Glutamatergic neuron (in vitro differentiated cells): ENCODE measurements around the gene ZNF324. TPM values are rescaled to one million over a fixed set of nuclear protein-coding genes. Genes with fewer than 3 reads are reported as not detected.
"Not testable (repeated sequence)": the region's sequence is repeated elsewhere in the genome, so short reads cannot be mapped to it uniquely, and the experiment has no call there.

Experiments used
- DNase-seq: peaks from one replicate; pipeline ENCODE4 v3.0.0; 2022
- H3K27ac Mint-ChIP-seq: one replicate; pipeline ENCODE4 v1.8.0; 2020; ENCODE audit warnings: mild to moderate bottlenecking, mixed read lengths, inconsistent platforms; ENCODE audit not compliant: unreplicated experiment
- H3K27me3 Mint-ChIP-seq: one replicate; pipeline ENCODE4 v1.8.0; 2020; ENCODE audit warnings: mild to moderate bottlenecking, moderate library complexity, mixed read lengths, inconsistent platforms; ENCODE audit not compliant: unreplicated experiment
- H3K36me3 Mint-ChIP-seq: one replicate; pipeline ENCODE4 v1.8.0; 2020; ENCODE audit warnings: mild to moderate bottlenecking, mixed read lengths, inconsistent platforms; ENCODE audit not compliant: unreplicated experiment
- H3K4me1 Mint-ChIP-seq: one replicate; pipeline ENCODE4 v1.8.0; 2020; ENCODE audit warnings: mild to moderate bottlenecking, low read depth, mixed read lengths, inconsistent platforms; ENCODE audit not compliant: unreplicated experiment
- H3K4me3 Mint-ChIP-seq: one replicate; pipeline ENCODE4 v1.8.0; 2020; ENCODE audit warnings: mild to moderate bottlenecking, mixed read lengths, inconsistent platforms; ENCODE audit not compliant: unreplicated experiment
- H3K9me3 Mint-ChIP-seq: one replicate; pipeline ENCODE4 v1.8.0; 2020; ENCODE audit warnings: mild to moderate bottlenecking, moderate library complexity, mixed read lengths, inconsistent platforms; ENCODE audit not compliant: unreplicated experiment
- total RNA-seq: library from RNA; stranded (reverse); fragmentation: NEBNext Ultra II Directional; extraction: Animal tissue kit (Norgen Biotek cat#: 25700); gene quantifications from one replicate; pipeline ENCODE4 v1.2.1, GENCODE V29; 2021; ENCODE audit not compliant: unreplicated experiment
- TF ChIP-seq, protein P1 (sequence below): fragments of 200-600 bp; sonication (generic); IDR thresholded peaks from one replicate; pipeline ENCODE4 v1.5.0; 2021; ENCODE audit not compliant: partially characterized antibody, unreplicated experiment

Gene ZNF324
- total RNA-seq, 1 donor from 2014 or later: 15.8 TPM

DNA sequence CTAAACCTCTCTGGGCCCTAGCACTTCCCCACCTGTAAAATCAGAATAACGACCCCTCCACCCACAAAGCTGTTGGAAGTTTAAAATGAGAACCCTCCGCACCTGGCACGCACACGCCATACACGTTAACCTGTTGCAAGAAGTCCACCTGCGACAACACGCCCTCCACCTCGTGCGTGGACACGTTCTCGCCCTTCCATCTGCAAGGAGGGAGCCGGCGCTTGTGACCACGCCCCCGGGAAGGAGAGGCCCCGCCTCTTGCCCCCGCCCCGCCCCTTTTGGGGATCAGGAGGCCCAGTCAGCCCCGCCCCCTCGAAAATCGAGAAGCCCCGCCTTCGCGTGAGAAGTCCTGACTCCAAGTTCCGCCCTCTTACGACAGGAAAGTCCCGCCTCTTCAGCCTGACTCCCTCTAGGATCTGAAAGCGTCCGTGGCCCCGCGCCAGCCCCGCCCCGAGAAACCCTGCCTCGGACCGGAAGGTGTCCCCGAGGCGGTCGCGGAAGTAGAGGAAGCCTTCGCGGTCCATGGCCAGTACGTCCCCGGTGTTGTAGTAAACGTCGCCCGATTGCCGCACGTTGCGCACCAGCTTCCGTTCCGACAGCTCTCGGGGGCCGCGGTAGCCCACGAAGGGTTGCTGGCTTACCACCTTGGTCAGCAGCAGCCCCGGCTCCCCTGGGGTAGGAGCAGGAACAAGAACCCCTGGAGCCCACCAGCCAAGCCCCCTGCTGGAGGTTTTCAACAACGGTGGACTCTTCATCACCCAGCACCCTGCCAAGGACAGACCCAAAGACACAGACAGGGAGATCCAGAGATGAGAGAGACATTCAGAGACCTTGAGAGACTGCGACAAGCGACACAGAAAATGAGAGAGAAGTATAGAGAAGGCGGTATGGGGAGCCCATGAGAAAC, 32.4 kb downstream of the ZNF324 start:
- peak; percentile 99 for DNase-seq

DNA sequence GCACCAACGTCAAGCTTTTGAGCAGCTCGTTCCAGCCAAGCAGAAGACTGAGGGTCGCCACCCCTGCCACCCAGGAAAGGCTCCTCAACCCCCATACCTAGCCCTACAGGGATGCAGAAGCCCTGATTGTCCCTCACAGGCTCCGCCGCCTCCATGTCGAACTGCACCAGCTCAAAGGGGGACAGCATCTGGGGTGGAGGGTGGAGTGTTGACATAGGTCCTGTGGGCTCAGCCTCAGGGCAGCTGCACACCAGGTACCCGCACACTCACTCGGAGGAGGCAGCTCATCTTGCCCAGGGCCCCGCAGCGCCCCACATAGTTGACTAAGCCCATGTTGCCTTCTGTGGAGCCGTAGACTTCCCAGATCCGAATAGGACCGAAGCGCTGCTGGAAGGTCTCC, 33.4 kb downstream of the ZNF324 start:
- Mint-ChIP-seq H3K4me1 (peaks cover 6% of the 10 kb centered on the region), H3K4me3 (peak overlapping the region; percentile 96), H3K27ac (peak overlapping the region; percentile 90), H3K9me3 (peaks cover 14% of the 10 kb centered on the region), H3K36me3 (peaks cover 7% of the 10 kb centered on the region), H3K27me3 (peaks cover 16% of the 10 kb centered on the region)
- TF ChIP-seq, protein P1, sequence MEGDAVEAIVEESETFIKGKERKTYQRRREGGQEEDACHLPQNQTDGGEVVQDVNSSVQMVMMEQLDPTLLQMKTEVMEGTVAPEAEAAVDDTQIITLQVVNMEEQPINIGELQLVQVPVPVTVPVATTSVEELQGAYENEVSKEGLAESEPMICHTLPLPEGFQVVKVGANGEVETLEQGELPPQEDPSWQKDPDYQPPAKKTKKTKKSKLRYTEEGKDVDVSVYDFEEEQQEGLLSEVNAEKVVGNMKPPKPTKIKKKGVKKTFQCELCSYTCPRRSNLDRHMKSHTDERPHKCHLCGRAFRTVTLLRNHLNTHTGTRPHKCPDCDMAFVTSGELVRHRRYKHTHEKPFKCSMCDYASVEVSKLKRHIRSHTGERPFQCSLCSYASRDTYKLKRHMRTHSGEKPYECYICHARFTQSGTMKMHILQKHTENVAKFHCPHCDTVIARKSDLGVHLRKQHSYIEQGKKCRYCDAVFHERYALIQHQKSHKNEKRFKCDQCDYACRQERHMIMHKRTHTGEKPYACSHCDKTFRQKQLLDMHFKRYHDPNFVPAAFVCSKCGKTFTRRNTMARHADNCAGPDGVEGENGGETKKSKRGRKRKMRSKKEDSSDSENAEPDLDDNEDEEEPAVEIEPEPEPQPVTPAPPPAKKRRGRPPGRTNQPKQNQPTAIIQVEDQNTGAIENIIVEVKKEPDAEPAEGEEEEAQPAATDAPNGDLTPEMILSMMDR: no peak
- no peak for DNase-seq

More for the DNA sequence above, 32.4 kb downstream of the ZNF324 start:
- H3K27me3 Mint-ChIP-seq: peaks cover 16% of the 10 kb centered on the region
- peaks cover 6% of the 10 kb centered on the region for H3K4me1 Mint-ChIP-seq
- H3K9me3 Mint-ChIP-seq: peaks cover 14% of the 10 kb centered on the region
- H3K36me3 Mint-ChIP-seq: peaks cover 7% of the 10 kb centered on the region
- peak overlapping the region; percentile 90 for H3K27ac Mint-ChIP-seq
- peak overlapping the region; percentile 96 for H3K4me3 Mint-ChIP-seq
- TF ChIP-seq, protein P1: peak; percentile 63

DNA sequence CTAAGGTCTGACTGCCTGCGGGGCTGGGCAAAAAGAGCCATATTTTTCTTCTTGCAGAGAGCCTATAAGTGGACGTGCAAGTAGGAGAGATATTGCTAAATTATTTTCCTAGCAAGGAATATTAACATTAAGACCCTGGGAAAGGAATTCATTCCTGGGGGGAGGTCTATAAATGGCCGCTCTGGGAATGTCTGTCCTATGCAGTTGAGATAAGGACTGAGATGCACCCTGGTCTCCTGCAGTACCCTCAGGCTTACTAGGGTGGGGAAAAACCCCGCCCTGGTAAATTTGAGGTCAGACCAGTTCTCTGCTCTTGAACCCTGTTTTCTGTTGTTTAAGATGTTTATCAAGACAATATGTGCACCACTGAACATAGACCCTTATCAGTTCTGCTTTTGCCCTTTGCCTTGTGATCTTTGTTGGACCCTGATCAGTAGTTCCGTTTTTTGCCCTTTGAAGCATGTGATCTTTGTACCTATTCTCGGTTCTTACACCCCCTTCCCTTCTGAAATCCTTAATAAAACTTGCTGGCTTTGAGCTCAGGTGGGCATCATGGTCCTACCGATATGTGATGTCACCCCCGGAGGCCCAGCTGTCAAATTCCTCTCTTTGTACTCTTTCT, 40.8 kb downstream of the ZNF324 start:
- not testable (repeated sequence) for H3K9me3 Mint-ChIP-seq, DNase-seq, H3K27me3 Mint-ChIP-seq, H3K27ac Mint-ChIP-seq, H3K4me3 Mint-ChIP-seq, H3K4me1 Mint-ChIP-seq, H3K36me3 Mint-ChIP-seq

DNA sequence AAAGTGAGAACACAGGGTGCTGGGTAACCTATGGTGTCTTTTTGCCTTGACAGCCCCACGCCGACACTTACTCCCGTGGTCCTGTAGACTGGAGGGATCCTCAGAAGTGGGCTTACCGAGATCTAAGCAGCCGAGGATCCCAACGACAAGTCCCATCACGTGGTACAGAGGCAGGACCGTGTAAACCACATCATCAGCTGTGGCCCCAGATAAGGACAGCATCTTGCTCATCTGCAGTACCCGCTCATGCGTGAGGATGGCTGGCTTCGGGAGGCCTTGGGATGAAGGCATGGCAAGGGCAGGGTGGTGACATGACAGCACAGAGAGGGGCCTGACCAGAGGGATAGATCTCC, 42.8 kb downstream of the ZNF324 start:
- peaks cover 5% of the 10 kb centered on the region for H3K27me3 Mint-ChIP-seq
- no peaks in the 10 kb centered on the region for H3K36me3 Mint-ChIP-seq
- TF ChIP-seq, protein P1: no peak
- DNase-seq: no peak
- H3K4me1 Mint-ChIP-seq: no peaks in the 10 kb centered on the region
- H3K27ac Mint-ChIP-seq: no peak overlapping the region
- H3K4me3 Mint-ChIP-seq: no peak overlapping the region
- H3K9me3 Mint-ChIP-seq: peaks cover 8% of the 10 kb centered on the region

DNA sequence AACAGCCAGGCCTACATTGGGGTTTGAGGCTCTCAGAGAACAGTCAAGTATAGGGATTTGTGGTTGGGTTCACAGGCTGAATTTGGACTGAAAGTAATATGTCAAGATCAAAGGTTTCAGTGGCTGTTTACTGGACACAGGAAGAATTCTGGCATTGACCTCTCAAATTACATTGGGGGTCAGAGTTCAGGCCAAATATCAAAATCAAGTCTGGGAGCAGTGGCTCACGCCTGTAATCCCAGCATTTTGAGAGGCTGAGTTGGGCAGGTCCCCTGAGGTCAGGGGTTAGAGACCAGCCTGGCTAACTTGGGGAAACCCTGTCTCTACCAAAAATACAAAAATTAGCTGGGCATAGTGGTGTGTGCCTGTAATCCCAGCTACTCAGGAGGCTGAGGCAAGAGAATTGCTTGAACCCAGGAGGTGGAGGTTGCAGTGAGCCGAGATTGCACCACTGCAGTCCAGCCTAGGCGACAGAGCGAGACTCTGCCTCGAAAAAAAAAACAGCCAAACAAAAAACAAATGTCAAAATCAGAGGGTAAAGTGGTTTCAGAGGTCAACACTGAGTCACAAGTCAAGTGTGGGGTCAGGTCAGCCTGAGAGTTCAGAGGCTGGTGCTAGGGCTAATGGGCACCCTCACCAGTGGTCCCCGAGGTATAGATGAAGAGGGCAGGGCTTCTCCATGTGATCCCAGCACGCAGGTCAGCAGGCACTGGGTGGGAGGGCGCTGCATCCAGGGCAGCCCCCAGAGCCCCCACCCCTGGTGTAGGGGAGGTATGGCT, 43.4 kb downstream of the ZNF324 start:
- no peak for DNase-seq
- TF ChIP-seq, protein P1: no peak
- H3K4me3 Mint-ChIP-seq: no peak overlapping the region

More for the DNA sequence above, 43.4 kb downstream of the ZNF324 start:
- Mint-ChIP-seq H3K36me3 (no peaks in the 10 kb centered on the region), H3K27me3 (peaks cover 6% of the 10 kb centered on the region), H3K27ac (no peak overlapping the region), H3K4me1 (no peaks in the 10 kb centered on the region), H3K9me3 (peaks cover 8% of the 10 kb centered on the region)
